Activated CD4-positive, alpha-beta T cell treated with anti-CD3 and anti-CD28 coated beads for 4 hours (primary cell): ENCODE results near the gene SEC63.
"Not testable (repeated sequence)": the region's sequence is repeated elsewhere in the genome, so short reads cannot be mapped to it uniquely, and the experiment has no call there.

Experiments
- DNase-seq, 2 donors: peaks; one replicate each; pipeline ENCODE4 v3.0.0-alpha.2; 2020

SEC63 gene, protein sequence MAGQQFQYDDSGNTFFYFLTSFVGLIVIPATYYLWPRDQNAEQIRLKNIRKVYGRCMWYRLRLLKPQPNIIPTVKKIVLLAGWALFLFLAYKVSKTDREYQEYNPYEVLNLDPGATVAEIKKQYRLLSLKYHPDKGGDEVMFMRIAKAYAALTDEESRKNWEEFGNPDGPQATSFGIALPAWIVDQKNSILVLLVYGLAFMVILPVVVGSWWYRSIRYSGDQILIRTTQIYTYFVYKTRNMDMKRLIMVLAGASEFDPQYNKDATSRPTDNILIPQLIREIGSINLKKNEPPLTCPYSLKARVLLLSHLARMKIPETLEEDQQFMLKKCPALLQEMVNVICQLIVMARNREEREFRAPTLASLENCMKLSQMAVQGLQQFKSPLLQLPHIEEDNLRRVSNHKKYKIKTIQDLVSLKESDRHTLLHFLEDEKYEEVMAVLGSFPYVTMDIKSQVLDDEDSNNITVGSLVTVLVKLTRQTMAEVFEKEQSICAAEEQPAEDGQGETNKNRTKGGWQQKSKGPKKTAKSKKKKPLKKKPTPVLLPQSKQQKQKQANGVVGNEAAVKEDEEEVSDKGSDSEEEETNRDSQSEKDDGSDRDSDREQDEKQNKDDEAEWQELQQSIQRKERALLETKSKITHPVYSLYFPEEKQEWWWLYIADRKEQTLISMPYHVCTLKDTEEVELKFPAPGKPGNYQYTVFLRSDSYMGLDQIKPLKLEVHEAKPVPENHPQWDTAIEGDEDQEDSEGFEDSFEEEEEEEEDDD

DNA sequence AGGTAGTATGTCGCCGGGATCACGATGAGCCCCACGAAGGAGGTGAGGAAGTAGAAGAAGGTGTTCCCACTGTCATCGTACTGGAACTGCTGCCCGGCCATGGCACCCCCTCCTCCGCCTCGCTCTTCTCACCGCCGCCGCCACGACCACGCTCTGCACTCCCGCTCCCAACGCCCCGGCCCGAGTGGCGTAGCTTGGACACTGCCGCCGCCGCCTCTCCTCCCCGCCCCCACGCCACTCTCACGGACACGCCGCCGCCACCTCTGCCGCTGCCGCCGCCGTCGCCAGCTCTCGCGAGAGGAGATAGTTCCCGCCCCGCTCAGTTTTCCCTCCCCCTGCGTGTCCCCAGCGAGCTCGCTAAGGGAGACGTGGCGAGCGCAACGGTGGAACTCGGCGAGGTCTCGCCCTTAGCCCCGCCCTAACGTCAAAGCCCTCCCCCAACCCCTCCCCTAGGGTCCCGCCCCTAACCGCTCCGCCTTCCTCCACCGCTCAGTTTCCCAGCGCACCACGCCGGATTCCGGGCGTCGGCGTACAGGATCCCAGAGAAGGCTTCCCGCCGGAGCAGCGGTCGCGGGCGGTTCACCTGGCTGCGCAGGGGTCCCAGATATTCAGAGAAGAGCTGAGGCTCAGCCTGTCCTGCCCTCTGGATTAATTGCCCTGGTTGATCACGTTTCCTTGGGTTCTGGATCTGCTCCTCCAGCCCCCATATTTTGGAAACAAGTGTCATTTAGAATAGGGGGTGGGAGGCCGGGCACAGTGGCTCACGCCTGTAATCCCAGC lies at the start of gene SEC63:
TSS of gene SEC63 (minus strand) at position 300 of the 780 bp plus-strand sequence. CDS start at position 101, 199 bp downstream.
- DNase-seq, result peak; percentile 96

DNA sequence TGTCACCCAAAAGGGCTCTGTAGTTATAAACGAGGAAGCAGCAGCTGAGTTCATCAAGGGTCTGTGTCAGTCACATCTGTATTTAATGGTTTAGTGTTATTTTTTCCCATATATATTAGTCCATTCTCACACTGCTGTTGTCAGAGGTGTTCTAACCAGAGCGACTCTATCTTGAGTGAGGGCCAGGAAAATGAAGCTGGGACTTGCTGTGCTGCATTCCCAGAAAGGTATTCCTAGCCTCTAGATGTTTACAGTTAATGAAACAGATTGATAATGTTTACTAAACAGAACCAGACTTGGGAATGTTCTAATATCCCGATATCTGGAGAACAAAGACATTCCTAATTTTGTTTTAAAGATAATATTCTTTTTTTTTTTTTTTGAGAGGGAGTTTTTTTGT lies 48.0 kb upstream of the SEC63 start:
- no peak for DNase-seq

DNA sequence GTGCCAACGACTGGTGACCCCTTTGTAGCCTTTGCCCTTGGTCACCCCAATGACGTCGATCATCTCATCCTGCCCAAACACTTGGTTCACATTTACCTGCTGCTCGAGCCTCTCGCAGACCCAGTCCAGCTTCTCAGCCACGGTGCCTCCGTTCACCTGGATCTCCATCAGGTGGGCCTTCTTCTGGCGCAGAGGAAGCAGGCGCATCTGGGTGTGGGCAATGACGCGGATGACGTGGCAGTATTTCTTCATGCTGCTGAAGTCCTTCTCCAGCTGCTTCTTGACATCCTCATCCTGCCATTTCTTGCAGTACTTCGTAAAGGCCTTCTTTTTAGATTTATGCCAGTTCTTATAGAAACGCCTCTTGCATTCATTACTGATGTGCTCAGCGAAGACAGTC lies 46.9 kb upstream of the SEC63 start:
- no peak for DNase-seq

DNA sequence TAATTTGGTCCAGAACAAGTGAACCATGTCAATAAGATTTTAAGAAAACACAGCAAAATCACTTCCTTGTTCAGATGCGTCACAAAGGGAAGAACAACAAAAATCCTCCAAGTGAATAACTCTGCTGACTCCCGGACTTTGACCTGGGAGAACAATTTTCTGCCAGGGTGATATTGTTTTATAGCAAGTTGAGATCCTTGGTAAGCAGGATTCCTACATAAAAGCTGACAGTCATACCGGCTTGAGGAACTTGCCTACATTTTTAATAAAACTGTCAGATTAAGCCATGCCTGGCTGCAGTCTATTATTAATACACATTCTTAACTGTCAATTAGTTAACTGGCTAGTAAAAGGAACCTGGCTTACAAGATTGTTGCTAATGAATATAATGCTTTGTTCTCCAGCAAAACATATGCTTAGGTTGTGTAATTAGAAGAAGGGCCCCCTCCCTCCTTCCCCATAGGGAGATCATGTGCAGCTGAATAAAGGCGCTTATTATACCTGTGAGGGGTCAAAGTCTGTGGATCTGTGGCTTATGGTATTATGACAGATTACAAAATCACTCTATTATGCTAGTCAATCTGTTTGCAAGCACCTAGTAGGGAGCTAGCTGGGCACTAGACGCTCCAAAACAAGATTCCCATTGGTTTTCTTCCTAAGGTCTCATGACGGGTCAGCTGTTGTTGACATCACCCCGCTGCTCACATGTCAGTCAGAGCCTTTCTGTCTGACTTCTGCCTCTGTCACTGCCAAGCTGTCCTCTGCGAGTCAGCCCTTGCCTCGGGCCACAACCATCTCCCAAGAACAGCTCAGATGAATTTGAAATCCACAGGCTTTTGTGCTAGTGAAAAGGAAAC lies 44.6 kb upstream of the SEC63 start:
- no peak for DNase-seq

DNA sequence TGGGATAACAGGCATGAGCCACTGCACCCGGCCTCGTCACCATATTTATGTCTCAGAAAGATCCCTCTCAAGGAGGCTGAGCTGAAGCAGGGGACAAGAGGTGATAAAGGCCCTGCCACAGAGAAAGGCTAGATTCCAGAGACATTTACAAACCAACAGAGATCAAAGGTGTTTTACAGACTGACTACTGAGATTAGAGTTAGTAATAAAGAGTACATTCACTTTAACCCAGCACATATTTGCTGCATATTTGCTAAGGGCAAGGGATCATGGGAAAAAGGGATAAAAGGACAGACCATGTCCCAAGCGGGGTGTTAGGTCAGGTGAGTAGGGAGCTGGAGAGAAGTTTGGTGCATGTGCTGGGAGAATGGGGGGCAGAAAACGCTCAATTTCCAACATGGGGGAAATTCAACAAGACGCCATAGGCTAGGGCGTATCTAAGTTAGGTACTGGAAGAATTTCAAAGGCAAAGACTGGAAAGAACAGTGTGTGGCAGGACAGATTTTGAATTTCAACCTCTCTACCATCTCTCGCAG lies 43.8 kb upstream of the SEC63 start:
- DNase-seq, result no peak

DNA sequence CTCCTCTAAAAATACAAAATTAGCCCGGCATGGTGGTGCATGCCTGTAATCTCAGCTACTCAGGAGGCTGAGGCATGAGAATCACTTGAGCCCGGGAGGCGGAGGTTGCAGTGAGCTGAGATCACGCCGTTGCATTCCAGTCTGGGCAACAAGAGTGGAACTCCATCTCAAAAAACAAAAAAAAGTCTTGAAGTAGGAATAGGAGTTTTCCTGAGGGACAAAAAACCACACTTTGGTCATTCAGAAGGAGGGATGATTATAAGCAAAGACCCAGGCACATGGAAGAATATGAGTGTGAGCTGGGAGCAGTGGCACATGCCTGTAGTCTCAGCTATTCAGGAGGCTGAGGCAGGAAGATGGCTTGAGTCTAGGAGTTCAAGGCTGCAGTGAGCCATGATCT lies 42.3 kb upstream of the SEC63 start:
- DNase-seq, result not testable (repeated sequence)

DNA sequence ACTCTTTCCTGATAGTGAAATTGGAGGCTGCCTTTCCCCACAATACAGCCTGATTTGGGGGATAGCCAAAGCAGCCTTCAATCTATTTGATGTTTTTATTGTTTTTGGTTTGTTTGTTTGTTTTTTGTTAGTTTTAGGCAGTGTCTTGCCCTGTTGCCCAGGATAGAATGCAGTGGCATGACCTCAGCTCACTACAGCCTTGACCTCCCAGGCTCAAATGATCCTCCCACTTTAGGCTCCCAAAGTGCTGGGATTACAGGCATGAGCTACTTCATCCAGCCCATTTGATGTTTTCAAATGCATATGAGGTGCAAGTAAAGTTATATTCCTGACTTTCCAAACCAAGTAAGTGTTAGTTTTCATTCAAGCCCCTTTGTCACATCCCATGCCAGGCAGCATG lies 41.3 kb upstream of the SEC63 start:
- no peak for DNase-seq

DNA sequence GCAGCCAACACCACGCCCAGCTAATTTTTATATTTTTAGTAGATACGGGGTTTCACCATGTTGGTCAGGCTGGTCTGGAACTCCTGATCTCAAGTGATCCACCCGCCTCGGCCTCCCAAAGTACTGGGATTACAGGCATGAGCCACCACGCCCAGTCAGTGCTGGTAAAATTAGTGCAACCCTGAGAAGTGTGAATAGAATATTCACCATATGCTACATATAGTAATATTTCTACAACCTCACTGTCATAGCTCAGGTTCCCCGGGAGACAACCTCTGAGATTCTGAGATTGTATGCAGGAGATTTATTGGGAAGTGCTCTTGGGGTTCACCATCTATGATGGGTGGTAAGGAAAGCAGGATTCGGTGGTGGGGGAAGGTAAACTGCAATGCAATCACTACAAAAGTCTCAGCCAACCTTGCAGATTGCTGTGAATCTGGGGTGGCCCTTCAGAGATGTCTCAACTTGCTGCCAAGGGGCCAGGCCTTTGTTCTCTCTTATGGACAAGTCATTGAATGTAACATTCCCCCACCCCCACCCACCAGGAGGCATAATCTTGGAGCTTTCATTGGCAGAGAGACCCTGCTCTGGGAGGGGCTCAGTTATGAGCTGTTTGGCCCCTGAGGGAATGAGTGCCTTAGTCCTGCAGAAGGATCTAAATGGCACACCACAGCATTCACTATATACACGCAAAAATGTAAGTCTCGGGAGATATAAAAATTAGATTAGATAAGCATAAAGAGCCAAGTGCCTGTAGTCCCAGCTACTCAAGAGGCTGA lies 34.0 kb upstream of the SEC63 start:
- no peak for DNase-seq

DNA sequence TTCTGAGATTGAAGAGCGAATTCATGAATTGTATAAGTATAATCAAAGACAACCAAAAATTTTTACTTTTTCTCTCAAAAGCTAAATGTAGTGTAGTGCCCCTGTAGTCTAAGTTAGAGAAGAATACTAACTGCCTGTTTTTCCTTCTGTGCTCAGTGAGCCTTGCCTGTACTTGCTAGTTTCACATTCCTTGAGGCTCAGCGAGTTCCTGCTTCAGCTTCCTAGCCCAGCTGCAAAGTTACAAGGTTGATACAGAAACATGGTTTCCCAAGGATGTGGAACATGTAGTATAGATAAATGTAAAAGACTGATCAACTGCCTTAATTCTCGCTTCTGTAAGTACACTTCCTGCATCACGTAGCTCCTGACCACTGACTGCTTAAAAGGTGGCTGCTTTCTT lies 33.1 kb upstream of the SEC63 start:
- DNase-seq, result no peak

DNA sequence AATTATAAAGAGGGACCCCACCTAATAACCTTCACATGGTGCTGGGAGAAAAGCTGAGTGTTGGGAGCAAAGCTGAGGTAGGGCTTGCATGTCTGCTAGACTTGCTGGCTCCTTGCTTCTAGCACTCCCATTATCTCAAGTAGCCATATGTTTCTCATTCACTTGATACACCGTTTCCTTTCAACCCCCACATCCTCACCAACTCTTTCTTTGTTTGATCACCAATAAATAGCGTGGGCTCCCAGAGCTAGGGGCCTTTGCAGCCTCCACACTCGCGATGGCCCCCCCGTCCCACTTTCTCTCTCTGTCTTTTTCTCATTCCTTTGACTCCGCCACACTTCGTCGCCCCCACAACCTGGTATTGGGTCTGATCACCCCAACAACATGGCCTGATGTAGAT lies 32.6 kb upstream of the SEC63 start:
- DNase-seq, result not testable (repeated sequence)

DNA sequence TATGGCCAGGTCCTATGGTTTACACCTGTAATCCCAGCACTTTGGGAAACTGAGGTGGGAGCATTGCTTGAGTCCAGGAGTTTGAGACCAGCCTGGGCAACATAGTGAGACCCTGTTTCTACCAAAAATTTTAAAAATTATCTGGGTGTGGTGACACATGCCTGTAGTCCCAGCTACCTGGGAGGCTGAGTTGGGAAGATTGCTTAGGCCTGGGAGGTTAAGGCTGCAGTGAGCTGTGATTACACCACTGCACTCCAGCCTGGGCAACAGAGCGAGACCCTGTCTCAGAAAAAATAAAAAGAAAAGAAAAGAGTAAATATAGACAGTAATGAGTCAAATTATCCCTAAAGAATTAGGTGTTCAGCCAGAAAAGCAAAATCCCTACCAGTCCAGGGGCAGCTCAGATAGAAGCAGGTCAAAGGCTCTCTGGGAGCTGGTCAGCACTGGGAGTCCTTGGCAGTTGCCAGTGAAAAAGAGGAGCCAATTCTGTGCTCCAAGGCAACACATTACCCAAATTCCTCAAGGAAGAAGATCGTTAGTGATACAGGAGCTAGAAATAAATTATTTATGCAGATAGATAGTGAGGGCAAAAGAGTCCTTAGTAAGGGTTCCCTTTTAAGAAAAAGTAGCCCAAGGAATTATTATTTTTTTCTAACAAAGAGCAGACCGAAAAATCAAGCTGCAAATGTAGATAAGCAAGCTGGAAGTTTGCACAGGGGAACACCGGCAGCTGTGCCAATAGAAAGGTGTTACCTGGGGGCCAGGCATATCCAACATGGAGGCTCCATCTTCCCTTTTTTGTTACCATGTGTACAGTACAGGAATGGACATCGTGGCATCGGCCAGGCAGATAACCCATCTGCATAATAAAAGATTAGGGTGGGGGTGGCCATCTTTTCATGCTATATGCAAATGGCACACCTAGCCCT lies 31.4 kb upstream of the SEC63 start:
- no peak for DNase-seq

DNA sequence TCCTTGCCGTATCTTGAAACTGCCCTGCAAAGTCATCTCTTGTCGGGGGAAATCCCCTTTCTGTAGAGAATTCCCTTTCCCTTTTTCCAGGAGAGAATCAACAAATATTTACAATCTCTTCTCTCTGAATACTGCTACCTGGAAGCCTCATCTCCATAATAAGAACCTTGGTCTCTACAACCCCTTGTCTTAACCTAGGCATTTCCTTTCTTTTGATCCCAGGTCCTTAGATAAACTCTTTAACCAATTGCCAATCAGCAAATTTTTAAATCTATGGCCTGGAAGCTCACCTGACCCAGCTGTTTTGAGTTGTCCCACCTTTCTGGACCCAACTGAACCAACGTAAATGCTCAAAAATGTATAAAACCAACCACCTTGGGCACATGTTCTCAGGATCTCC lies 30.6 kb upstream of the SEC63 start:
- no peak for DNase-seq

DNA sequence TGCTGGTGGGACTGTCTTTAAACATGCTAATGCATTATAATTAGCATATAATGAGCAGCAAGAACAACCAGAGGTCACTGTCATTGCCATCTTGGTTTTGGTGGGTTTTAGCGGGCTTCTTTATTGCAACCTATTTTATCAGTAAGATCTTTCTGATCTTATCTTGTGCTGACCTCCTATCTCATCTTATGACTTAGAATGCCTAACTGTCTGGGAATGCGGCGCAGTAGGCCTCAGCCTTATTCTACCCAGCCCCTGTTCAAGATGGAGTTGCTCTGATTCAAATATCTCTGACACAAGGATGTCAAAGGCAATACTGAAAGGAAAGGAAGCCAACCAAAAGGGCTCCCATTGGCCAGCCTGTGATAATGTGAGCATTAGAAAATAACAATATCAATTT lies 29.8 kb upstream of the SEC63 start:
- no peak for DNase-seq

DNA sequence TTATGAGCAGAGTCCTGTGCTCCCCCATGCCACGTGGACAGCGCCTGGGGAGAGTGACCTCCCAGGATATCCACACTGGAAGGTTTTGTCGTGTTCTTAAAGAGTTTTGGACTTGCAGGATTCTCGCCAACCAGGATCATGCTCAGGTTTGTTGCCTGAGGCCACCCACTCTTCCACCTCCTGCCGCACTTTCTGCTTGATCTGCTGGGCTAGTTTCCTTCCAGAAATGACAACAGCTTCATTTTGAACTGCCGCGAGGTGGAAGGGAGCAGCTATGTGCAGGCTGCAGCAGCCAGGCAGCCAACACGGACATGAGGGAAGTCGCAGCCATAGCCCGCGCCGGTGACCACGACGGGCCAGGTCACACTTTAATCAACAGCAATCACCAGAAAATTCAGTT lies 27.7 kb upstream of the SEC63 start:
- no peak for DNase-seq

DNA sequence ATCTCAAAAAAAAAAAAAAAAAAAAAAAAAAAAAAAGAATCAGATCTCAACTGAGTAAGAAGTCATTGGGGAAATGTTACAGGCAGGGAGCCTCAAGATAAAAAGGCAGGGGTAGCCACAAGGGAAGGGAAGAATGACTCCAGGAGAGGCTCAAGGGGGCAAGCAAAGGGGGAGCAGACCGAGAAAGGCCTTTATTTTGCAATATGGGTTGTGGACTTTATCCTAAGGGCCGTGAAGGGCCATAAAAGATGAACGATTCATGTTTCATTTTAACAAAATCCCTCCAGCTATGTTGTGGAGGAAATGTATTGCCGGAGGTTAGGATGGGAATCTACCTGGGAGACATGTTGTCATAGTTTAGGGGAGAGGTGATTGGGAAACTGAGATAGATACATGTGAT lies 25.8 kb upstream of the SEC63 start:
- DNase-seq, result no peak

DNA sequence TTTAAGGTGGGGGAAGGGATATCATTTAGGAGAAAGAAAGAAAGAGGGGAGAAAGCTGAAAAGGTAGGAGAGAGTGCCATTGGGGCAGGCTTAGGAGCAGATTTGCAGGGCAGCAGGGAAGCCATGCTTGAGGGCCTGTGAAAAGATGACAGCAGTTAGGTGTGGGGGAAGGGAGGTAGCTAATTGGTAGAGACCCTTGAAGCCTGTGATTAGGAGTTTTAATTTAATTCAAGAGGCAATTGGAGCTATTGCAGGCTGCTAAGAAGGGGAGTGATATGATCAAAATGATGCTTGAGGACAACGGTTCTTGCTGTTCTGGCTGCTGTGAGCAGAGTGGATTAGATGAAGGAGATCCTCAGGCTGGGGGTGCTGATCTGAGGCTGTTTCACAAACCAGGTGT lies 24.5 kb upstream of the SEC63 start:
- no peak for DNase-seq

DNA sequence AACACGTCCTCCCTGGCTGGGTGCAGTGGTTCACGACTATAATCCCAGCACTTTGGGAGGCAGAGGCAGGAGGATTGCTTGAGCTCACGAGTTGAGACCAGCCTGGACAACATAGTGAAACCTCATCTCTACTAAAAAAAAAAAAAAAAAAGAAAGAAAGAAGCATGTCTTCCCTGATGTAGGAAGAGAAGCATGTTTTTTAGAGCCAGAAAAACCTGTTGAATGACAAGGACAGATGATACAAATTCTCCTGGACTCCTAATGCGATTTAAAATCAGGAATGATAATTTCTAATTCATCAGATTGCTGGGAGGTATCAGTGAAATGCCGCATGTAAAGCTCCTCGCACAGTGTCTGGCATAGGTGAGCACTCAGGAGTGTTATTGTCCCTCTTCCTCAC lies 23.7 kb upstream of the SEC63 start:
- no peak for DNase-seq

DNA sequence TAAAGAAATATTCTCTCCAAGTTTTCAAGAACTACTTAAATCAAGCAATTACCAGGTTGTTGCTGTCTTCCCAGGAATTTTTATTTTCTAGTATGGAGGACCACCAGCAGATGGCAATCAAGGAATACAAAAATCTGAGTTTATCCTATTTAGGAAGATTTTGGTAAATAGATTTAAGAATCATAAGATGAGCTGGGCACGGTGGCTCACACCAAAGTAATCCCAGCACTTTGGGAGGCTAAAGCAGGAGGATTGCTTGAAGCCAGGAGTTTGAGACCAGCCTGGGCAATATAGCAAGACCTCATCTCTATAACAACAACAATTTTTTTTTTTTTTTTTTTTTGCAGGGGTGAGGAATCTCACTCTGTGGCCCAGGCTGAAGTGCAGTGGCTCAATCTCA lies 19.3 kb upstream of the SEC63 start:
- DNase-seq, result no peak

DNA sequence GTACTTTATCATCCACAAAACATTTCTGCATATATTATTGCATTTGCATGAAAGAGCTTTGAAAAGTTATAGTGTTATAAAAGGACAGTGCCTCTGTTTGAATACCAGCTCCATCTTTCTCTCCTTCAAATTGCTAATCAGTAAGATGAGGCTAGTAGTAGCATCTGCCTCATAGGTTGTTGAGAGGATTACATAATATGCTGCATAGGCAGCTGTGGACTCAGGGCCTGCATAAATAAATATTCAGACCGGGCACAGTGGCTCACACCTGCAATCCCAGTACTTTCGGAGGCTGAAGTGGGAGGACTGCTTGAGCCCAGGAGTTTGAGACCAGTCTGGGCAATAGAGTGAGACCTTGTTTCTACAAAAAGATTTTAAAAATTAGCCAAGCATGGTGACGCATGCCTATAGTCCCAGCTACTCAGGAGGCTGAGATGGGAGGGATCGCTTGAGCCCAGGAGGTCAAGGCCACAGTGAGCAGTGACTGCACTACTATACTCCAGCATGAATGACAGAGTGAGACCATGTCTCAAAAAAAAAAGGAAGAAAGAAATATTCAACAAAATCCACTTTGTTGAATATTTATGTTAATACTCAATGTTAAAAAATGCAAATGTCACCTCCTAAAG lies 18.3 kb upstream of the SEC63 start:
- no peak for DNase-seq

DNA sequence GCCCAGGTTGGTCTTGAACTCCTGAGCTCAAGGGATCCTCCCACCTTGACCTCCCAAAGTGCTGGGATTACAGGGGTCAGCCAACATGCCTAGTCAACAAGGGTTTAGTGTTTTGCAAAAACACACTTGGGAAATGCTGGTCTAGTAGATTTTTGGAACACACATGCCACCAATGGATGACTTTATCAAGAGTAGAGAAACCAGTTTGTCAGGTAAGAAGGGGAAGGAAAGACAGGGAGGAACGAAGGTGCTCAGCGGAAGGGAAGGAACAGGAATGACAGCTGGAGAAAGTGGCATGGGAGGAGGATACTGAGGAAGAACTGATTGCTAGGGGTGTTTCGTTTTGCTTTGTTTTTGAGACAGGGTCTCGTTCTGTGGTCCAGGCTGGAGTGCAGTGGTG lies 15.6 kb upstream of the SEC63 start:
- DNase-seq, result no peak
